NCI-H526 (cell line): ENCODE measurements around the gene CNNM3.
A peak's percentile ranks its signal among the peaks of the same experiment; 100 is the strongest.
"Not testable (repeated sequence)": the region's sequence is repeated elsewhere in the genome, so short reads cannot be mapped to it uniquely, and the experiment has no call there.

Experiments used
- DNase-seq, 2 experiments: peaks; one replicate each; lab custom pipeline; 2025; lab: John Stamatoyannopoulos, UW

The CNNM3 gene

GRCh38 chr2:96816127-96816835 lies at the start of gene CNNM3:
Gene CNNM3, plus strand, starts transcription at chr2:96816268. Its CDS starts 10 bp downstream, at chr2:96816278.
- peak; percentile 77 to 97 for DNase-seq

- no peak for DNase-seq
Observed at GRCh38 chr2:96767135-96767871, 48.8 kb upstream of the CNNM3 start.

GRCh38 chr2:96768083-96768561 lies 47.9 kb upstream of the CNNM3 start:
- peak; percentile 27 to 54 for DNase-seq

GRCh38 chr2:96769814-96770213 lies 46.3 kb upstream of the CNNM3 start:
- DNase-seq = no peak

- no peak for DNase-seq
Observed at GRCh38 chr2:96770442-96771202, 45.4 kb upstream of the CNNM3 start.

GRCh38 chr2:96771796-96772618 lies 44.1 kb upstream of the CNNM3 start:
- DNase-seq = peak; percentile 36 to 85

- no peak for DNase-seq
Observed at GRCh38 chr2:96772903-96773671, 43.0 kb upstream of the CNNM3 start.

- peak; percentile 30 to 63 for DNase-seq
Observed at GRCh38 chr2:96773922-96774321, 42.1 kb upstream of the CNNM3 start.

GRCh38 chr2:96775160-96775559 lies 40.9 kb upstream of the CNNM3 start:
- no peak for DNase-seq

- DNase-seq = no peak
Observed at GRCh38 chr2:96783388-96783787, 32.7 kb upstream of the CNNM3 start.

- no peak for DNase-seq
Observed at GRCh38 chr2:96787411-96787810, 28.7 kb upstream of the CNNM3 start.

GRCh38 chr2:96788442-96789244 lies 27.4 kb upstream of the CNNM3 start:
- no peak for DNase-seq

- DNase-seq = no peak
Observed at GRCh38 chr2:96789245-96789617, 26.8 kb upstream of the CNNM3 start.

GRCh38 chr2:96792772-96793749 lies 23.0 kb upstream of the CNNM3 start:
- no peak for DNase-seq

- no peak for DNase-seq
Observed at GRCh38 chr2:96795076-96795475, 21.0 kb upstream of the CNNM3 start.

GRCh38 chr2:96796497-96796896 lies 19.6 kb upstream of the CNNM3 start:
- DNase-seq = not testable (repeated sequence)

GRCh38 chr2:96797066-96797625 lies 18.9 kb upstream of the CNNM3 start:
- DNase-seq = no peak
